Gastroesophageal sphincter (tissue), 4 donors: ENCODE data around the gene NRL. TPM values are rescaled to one million over a fixed set of nuclear protein-coding genes. Genes with fewer than 3 reads are reported as not detected.

Experiments used
- ATAC-seq: fragments of 150-250 bp; one replicate; pipeline ENCODE4 v1.9.1; 2016; ENCODE audit warnings: mild to moderate bottlenecking, moderate library complexity
- H3K27ac ChIP-seq, 4 donors: fragments of 200-600 bp; sonication (generic) in 3 of 4; 1 replicate in 3 of 4; 2 replicates in 1 of 4; pipeline ENCODE4 v1.5.1; 2016 to 2019
- H3K27me3 ChIP-seq: fragments of 200-600 bp; sonication (generic); one replicate; pipeline ENCODE4 v1.5.1; 2019
- H3K36me3 ChIP-seq, 2 donors: fragments of 200-600 bp; sonication (generic); one replicate each; pipeline ENCODE4 v1.5.1; 2019; ENCODE audit warnings: control low read depth in 1 of 2
- H3K4me1 ChIP-seq, 3 donors: fragments of 200-600 bp; sonication (generic); 1 replicate in 2 of 3; 2 replicates in 1 of 3; pipeline ENCODE4 v1.5.1; 2016 to 2019; ENCODE audit warnings: control low read depth in 2 of 3
- H3K4me3 ChIP-seq, 2 donors: fragments of 200-600 bp; sonication (generic); one replicate each; pipeline ENCODE4 v1.5.1; 2019; ENCODE audit warnings: mild to moderate bottlenecking in 1 of 2, moderate library complexity in 1 of 2
- H3K9me3 ChIP-seq, 3 donors: fragments of 200-600 bp; sonication (generic); one replicate each; pipeline ENCODE4 v1.5.1; 2017 to 2019; ENCODE audit warnings: control low read depth in 2 of 3
- CTCF ChIP-seq, 4 experiments: fragments of 200-600 bp in 2 of 4; fragments of 450-650 bp in 2 of 4; sonication (generic) in 1 of 4; IDR thresholded peaks; one replicate each; pipeline ENCODE4 v1.5.1; 2017 to 2019; ENCODE audit warnings: antibody characterized with exemption in 4 of 4, mild to moderate bottlenecking in 2 of 4, moderate library complexity in 2 of 4
- EP300 ChIP-seq: sonication (generic); formaldehyde crosslinking; IDR thresholded peaks from one replicate; pipeline ENCODE4 v1.6.1; 2017; ENCODE audit warnings: antibody characterized with exemption, mild to moderate bottlenecking
- POLR2A ChIP-seq, 2 donors: fragments of 450-650 bp; IDR thresholded peaks; one replicate each; pipeline ENCODE4 v1.6.1; 2017; ENCODE audit warnings: antibody characterized with exemption in 2 of 2, mild to moderate bottlenecking in 2 of 2, moderate library complexity in 1 of 2
- POLR2AphosphoS5 ChIP-seq: sonication (generic); formaldehyde crosslinking; IDR thresholded peaks from one replicate; pipeline ENCODE4 v1.6.1; 2017; ENCODE audit warnings: antibody characterized with exemption
- WGBS, 2 donors: methylation state at CpG; one replicate each; pipeline ENCODE4 v1.1.5; 2018; ENCODE audit warnings: low coverage in 1 of 2; 5-methylcytosine and 5-hydroxymethylcytosine counted together
- total RNA-seq, 4 donors: library from RNA; depleted of rRNA; stranded (reverse); fragments of >200 nt; gene quantifications; one replicate each; pipeline ENCODE4 v1.1.0, GENCODE V29; 2016

The NRL gene
- total RNA-seq, 4 donors from 2014 or later: 0.81 to 10.4 (median 5.0) TPM; not detected in 1

GRCh38 chr14:24079491-24080141, 35.1 kb downstream of the NRL start:
- no peak for ATAC-seq
- peaks cover 0 to 18% (median 0%) of the 10 kb centered on the region in 3 donors for H3K4me1 ChIP-seq
- peaks cover 12% of the 10 kb centered on the region for H3K27me3 ChIP-seq
- no peak for TF ChIP-seq POLR2A (IDR thresholded peaks at IDR 0.05)
- TF ChIP-seq POLR2AphosphoS5: no peak
- TF ChIP-seq EP300: no peak
- TF ChIP-seq CTCF (IDR thresholded peaks at IDR 0.05): no peak
- no peak overlapping the region for H3K27ac ChIP-seq
- H3K36me3 ChIP-seq: no peaks in the 10 kb centered on the region
- no peak overlapping the region for H3K4me3 ChIP-seq
- no peaks in the 10 kb centered on the region for H3K9me3 ChIP-seq
- WGBS, 2 donors: 76 to 78% methylated on average over 3 to 5 of the region's 9 CpGs

- TF ChIP-seq POLR2AphosphoS5 (no peak), EP300 (no peak), CTCF (IDR thresholded peaks at IDR 0.05) (no peak)
These were observed 36.6 kb downstream of the NRL start for GRCh38 chr14:24078146-24078545.

GRCh38 chr14:24077086-24077485, 37.7 kb downstream of the NRL start:
- peaks cover 33% of the 10 kb centered on the region for H3K27me3 ChIP-seq
- WGBS, 2 donors: 60 to 93% methylated on average over 1 to 2 of the region's 23 CpGs
- H3K9me3 ChIP-seq: no peaks in the 10 kb centered on the region
- H3K36me3 ChIP-seq: no peaks in the 10 kb centered on the region
- peaks cover 0 to 29% (median 0%) of the 10 kb centered on the region in 3 donors for H3K4me1 ChIP-seq
- no peak for ATAC-seq
- no peak overlapping the region for H3K27ac ChIP-seq
- H3K4me3 ChIP-seq: no peak overlapping the region
- no peak for TF ChIP-seq POLR2A (IDR thresholded peaks at IDR 0.05)
- no peak for TF ChIP-seq CTCF (IDR thresholded peaks at IDR 0.05)
- TF ChIP-seq EP300: no peak
- TF ChIP-seq POLR2AphosphoS5: no peak

More at GRCh38 chr14:24078146-24078545, 36.6 kb downstream of the NRL start:
- Histone ChIP-seq H3K9me3 (no peaks in the 10 kb centered on the region), H3K4me1 (peaks cover 0 to 18% (median 0%) of the 10 kb centered on the region in 3 donors), H3K36me3 (no peaks in the 10 kb centered on the region), H3K4me3 (no peak overlapping the region), H3K27me3 (peaks cover 23% of the 10 kb centered on the region), H3K27ac (no peak overlapping the region)
- WGBS, 2 donors: 80% methylated on average over 2 of the region's 3 CpGs; no CpG with 5 or more reads in 1 of the 2 donors
- ATAC-seq: no peak

- Histone ChIP-seq H3K36me3 (no peaks in the 10 kb centered on the region), H3K4me1 (peaks cover 0 to 30% (median 0%) of the 10 kb centered on the region in 3 donors), H3K27ac (no peak overlapping the region), H3K9me3 (no peaks in the 10 kb centered on the region), H3K27me3 (peaks cover 41% of the 10 kb centered on the region), H3K4me3 (no peak overlapping the region)
- TF ChIP-seq POLR2A (IDR thresholded peaks at IDR 0.05): no peak
- no peak for TF ChIP-seq POLR2AphosphoS5
- TF ChIP-seq CTCF (IDR thresholded peaks at IDR 0.05): no peak
- TF ChIP-seq EP300: no peak
- WGBS, 2 donors: 64 to 92% methylated on average over 5 of the region's 10 CpGs
- ATAC-seq: no peak
These were observed 38.5 kb downstream of the NRL start for GRCh38 chr14:24076302-24076601.
